GM12874 (cell line): ENCODE measurements around the gene UCN2.

ENCODE experiments used
- TF ChIP-seq, protein P1 (sequence below): IDR thresholded peaks from 2 replicates; pipeline ENCODE4 v1.5.1; 2011; ENCODE audit warnings: low read depth, mild to moderate bottlenecking, control low read depth, low read length, moderate library complexity; ENCODE audit not compliant: insufficient read depth

Gene UCN2, protein sequence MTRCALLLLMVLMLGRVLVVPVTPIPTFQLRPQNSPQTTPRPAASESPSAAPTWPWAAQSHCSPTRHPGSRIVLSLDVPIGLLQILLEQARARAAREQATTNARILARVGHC

DNA sequence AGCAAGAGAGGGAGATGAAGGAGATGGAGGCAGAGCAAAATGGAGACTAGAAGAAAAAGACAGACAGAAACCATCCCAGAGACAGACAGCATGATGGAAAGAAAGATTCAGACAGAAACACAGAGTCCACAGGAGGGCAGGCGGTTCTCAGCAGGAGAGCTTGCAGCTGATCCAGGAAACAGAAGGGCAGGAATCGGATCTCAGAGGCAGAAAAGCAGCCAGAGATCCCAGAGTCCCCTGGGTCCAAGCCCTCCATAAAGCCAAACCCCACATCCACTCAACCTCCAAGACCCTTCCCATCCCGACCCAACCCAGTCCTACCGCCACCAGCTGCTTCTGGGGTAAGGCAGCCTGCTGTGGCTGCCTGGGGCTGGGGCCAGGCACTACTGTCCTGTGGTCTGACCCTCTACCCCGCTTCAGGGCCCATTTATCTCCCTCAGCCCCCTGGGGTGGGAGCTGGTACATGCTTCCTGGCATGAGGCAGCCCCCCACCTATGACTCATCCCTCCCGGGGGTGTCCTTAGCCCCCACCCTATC lies at the start of gene UCN2:
UCN2 (minus strand) TSS at position 400 of the 537 bp plus-strand sequence. CDS start 657 bp downstream, outside the sequence.
- TF ChIP-seq, protein P1, sequence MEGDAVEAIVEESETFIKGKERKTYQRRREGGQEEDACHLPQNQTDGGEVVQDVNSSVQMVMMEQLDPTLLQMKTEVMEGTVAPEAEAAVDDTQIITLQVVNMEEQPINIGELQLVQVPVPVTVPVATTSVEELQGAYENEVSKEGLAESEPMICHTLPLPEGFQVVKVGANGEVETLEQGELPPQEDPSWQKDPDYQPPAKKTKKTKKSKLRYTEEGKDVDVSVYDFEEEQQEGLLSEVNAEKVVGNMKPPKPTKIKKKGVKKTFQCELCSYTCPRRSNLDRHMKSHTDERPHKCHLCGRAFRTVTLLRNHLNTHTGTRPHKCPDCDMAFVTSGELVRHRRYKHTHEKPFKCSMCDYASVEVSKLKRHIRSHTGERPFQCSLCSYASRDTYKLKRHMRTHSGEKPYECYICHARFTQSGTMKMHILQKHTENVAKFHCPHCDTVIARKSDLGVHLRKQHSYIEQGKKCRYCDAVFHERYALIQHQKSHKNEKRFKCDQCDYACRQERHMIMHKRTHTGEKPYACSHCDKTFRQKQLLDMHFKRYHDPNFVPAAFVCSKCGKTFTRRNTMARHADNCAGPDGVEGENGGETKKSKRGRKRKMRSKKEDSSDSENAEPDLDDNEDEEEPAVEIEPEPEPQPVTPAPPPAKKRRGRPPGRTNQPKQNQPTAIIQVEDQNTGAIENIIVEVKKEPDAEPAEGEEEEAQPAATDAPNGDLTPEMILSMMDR, result no peak

DNA sequence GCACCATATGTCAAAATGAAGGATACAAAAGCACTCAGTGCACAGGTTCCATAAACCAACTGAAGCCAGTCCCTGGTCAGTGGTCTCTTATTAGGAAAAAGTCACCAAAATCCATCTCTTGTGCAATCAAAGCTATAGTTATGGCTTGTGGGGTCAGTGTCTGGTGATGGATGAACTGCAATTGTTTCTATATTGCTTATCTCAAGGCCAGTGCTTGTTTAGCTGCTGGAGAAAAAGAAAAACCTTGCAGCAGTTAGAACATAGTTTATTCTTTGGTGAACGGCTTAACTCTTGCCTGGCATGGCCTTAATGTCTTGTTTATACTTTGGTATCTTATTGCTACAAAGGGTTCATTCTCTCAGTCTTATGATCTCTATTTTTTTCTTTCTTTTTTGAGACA lies 48.7 kb upstream of the UCN2 start:
- TF ChIP-seq, protein P1, result no peak

- TF ChIP-seq, protein P1, result peak; percentile 84
Measured at GRCh38 chr3:48609088-48610005, 45.8 kb upstream of the UCN2 start, which contains the start of gene UQCRC1. Gene UQCRC1, minus strand, starts transcription at chr3:48609646. Its CDS starts 26 bp downstream, at chr3:48609620.

DNA sequence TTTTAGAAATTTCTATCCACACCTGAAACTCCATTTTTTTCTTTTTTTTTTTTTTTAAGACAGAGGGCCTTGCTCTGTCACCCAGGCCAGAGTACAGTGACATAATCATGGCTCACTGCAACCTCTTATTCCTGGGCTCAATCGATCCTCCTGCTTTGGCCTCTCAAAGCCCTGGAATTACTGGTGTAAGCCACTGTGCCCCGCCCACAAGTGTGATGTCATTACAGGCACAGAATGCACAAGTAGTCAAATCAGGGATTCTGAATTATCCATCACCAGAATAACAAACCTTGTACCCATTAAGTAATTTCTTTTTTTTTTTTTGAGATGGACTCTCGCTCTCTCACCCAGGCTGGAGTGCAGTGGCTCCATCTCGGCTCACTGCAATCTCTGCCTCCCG lies 43.9 kb upstream of the UCN2 start:
- TF ChIP-seq, protein P1, result no peak

GRCh38 chr3:48601622-48601994 lies 38.0 kb upstream of the UCN2 start:
- TF ChIP-seq, protein P1, result no peak

GRCh38 chr3:48600711-48601621 lies 37.4 kb upstream of the UCN2 start:
- TF ChIP-seq, protein P1, result no peak
